Neural progenitor cell (in vitro differentiated cells): ENCODE measurements around the gene BCAS1. TPM values are rescaled to one million over a fixed set of nuclear protein-coding genes. Genes with fewer than 3 reads are reported as not detected.

Experiments used
- DNase-seq: peaks from one replicate; pipeline ENCODE4 v3.0.0-alpha.2; 2016; ENCODE audit warnings: low spot score
- H2AFZ ChIP-seq: fragments of 200-600 bp; sonication (generic); replicated peaks from 2 replicates; pipeline ENCODE4 v1.6.1; 2016; ENCODE audit warnings: antibody characterized with exemption
- H3F3A ChIP-seq: fragments of 200-600 bp; sonication (generic); 2 replicates; pipeline ENCODE4 v1.6.1; 2016; ENCODE audit warnings: antibody characterized with exemption, low read depth
- H3K27ac ChIP-seq: fragments of 200-600 bp; sonication (generic); 2 replicates; pipeline ENCODE4 v1.5.1; 2016; ENCODE audit warnings: mild to moderate bottlenecking
- H3K27me3 ChIP-seq: fragments of 200-600 bp; sonication (generic); 2 replicates; pipeline ENCODE4 v1.6.1; 2016; ENCODE audit warnings: mild to moderate bottlenecking, moderate library complexity
- H3K36me3 ChIP-seq: fragments of 200-600 bp; sonication (generic); 2 replicates; pipeline ENCODE4 v1.5.1; 2016
- H3K4me1 ChIP-seq: fragments of 200-600 bp; sonication (generic); 2 replicates; pipeline ENCODE4 v1.6.1; 2016; ENCODE audit warnings: mixed run types
- H3K4me2 ChIP-seq: fragments of 200-600 bp; sonication (generic); 2 replicates; pipeline ENCODE4 v1.6.1; 2016
- H3K4me3 ChIP-seq: fragments of 200-600 bp; sonication (generic); 2 replicates; pipeline ENCODE4 v1.5.1; 2016
- H3K79me2 ChIP-seq: fragments of 200-600 bp; sonication (generic); 2 replicates; pipeline ENCODE4 v1.6.1; 2016; ENCODE audit warnings: low read depth
- H3K9ac ChIP-seq: fragments of 200-600 bp; sonication (generic); 2 replicates; pipeline ENCODE4 v1.6.1; 2016
- H3K9me3 ChIP-seq: fragments of 200-600 bp; sonication (generic); 2 replicates; pipeline ENCODE4 v1.5.1; 2016; ENCODE audit warnings: low read depth
- H4K20me1 ChIP-seq: fragments of 200-600 bp; sonication (generic); 2 replicates; pipeline ENCODE4 v1.6.1; 2016; ENCODE audit warnings: low read depth
- H3K27ac Mint-ChIP-seq: 3 replicates; pipeline ENCODE4 v1.8.0; 2021; ENCODE audit warnings: mixed read lengths
- H3K27me3 Mint-ChIP-seq: 2 replicates; pipeline ENCODE4 v1.8.0; 2022; ENCODE audit warnings: low read depth, mild to moderate bottlenecking, inconsistent platforms, moderate library complexity, mixed read lengths; ENCODE audit not compliant: insufficient read depth
- H3K36me3 Mint-ChIP-seq: 3 replicates; pipeline ENCODE4 v1.8.0; 2021; ENCODE audit warnings: mixed read lengths
- H3K4me1 Mint-ChIP-seq: 3 replicates; pipeline ENCODE4 v1.8.0; 2021; ENCODE audit warnings: mixed read lengths
- H3K4me3 Mint-ChIP-seq: 3 replicates; pipeline ENCODE4 v1.8.0; 2021; ENCODE audit warnings: mild to moderate bottlenecking, moderate library complexity, mixed read lengths
- H3K9me3 Mint-ChIP-seq: 3 replicates; pipeline ENCODE4 v1.8.0; 2020; ENCODE audit warnings: mixed read lengths
- CTCF ChIP-seq: fragments of 200-600 bp; sonication (generic); IDR thresholded peaks from 2 replicates; pipeline ENCODE4 v1.5.1; 2017; ENCODE audit warnings: antibody characterized with exemption, mild to moderate bottlenecking
- EZH2 ChIP-seq: fragments of 200-600 bp; sonication (generic); IDR thresholded peaks from 2 replicates; pipeline ENCODE4 v1.6.1; 2017; ENCODE audit warnings: antibody characterized with exemption, mild to moderate bottlenecking, moderate library complexity
- EZH2phosphoT487 ChIP-seq: fragments of 200-600 bp; sonication (generic); IDR thresholded peaks from 2 replicates; pipeline ENCODE4 v1.6.1; 2017; ENCODE audit warnings: antibody characterized with exemption
- total RNA-seq: library from RNA; depleted of rRNA; stranded (reverse); fragments of >200 nt; gene quantifications from 2 replicates; pipeline ENCODE4 v1.2.3, GENCODE V29; 2015; ENCODE audit warnings: low replicate concordance

The BCAS1 gene
- total RNA-seq, 1 donor from 2014 or later: not detected

- Mint-ChIP-seq H3K4me3 (no peak overlapping the region), H3K9me3 (peaks cover 2% of the 10 kb centered on the region), H3K4me1 (peaks cover 20% of the 10 kb centered on the region), H3K27ac (no peak overlapping the region), H3K36me3 (no peaks in the 10 kb centered on the region), H3K27me3 (peaks cover 5% of the 10 kb centered on the region)
- no peak for TF ChIP-seq EZH2
- Histone ChIP-seq H4K20me1 (no peaks in the 10 kb centered on the region), H3K27me3 (no peaks in the 10 kb centered on the region), H3F3A (peaks cover 2% of the 10 kb centered on the region), H3K36me3 (no peaks in the 10 kb centered on the region), H2AFZ (no peak overlapping the region), H3K4me1 (peaks cover 20% of the 10 kb centered on the region), H3K4me3 (no peak overlapping the region), H3K9me3 (no peaks in the 10 kb centered on the region), H3K27ac (no peak overlapping the region), H3K79me2 (no peaks in the 10 kb centered on the region), H3K4me2 (no peak overlapping the region), H3K9ac (no peak overlapping the region)
- no peak for DNase-seq
These were observed 165.2 kb downstream of the BCAS1 start for GRCh38 chr20:53905019-53905819.

GRCh38 chr20:53904261-53904660 lies 166.1 kb downstream of the BCAS1 start:
- no peaks in the 10 kb centered on the region for H3K36me3 Mint-ChIP-seq
- no peak overlapping the region for H3K27ac ChIP-seq
- H3K9ac ChIP-seq: no peak overlapping the region
- no peaks in the 10 kb centered on the region for H4K20me1 ChIP-seq
- peaks cover 5% of the 10 kb centered on the region for H3K27me3 Mint-ChIP-seq
- no peak overlapping the region for H3K4me3 ChIP-seq
- no peaks in the 10 kb centered on the region for H3K9me3 ChIP-seq
- no peaks in the 10 kb centered on the region for H3K79me2 ChIP-seq
- no peak overlapping the region for H2AFZ ChIP-seq
- H3K4me2 ChIP-seq: no peak overlapping the region
- H3K9me3 Mint-ChIP-seq: peaks cover 2% of the 10 kb centered on the region
- TF ChIP-seq EZH2 (no peak), CTCF (no peak), EZH2phosphoT487 (no peak)
- no peaks in the 10 kb centered on the region for H3K27me3 ChIP-seq
- H3K4me3 Mint-ChIP-seq: no peak overlapping the region
- H3K4me1 Mint-ChIP-seq: peaks cover 24% of the 10 kb centered on the region
- DNase-seq: no peak
- H3F3A ChIP-seq: peaks cover 12% of the 10 kb centered on the region
- no peaks in the 10 kb centered on the region for H3K36me3 ChIP-seq
- H3K4me1 ChIP-seq: peaks cover 29% of the 10 kb centered on the region
- no peak overlapping the region for H3K27ac Mint-ChIP-seq

GRCh38 chr20:53903652-53903987 lies 166.8 kb downstream of the BCAS1 start:
- Mint-ChIP-seq H3K27me3 (peaks cover 5% of the 10 kb centered on the region), H3K27ac (no peak overlapping the region), H3K36me3 (no peaks in the 10 kb centered on the region), H3K4me1 (peaks cover 31% of the 10 kb centered on the region), H3K4me3 (no peak overlapping the region), H3K9me3 (peaks cover 2% of the 10 kb centered on the region)
- Histone ChIP-seq H3K79me2 (no peaks in the 10 kb centered on the region), H3K27ac (no peak overlapping the region), H3K9ac (no peak overlapping the region), H3K36me3 (no peaks in the 10 kb centered on the region), H3K4me2 (no peak overlapping the region), H3K9me3 (no peaks in the 10 kb centered on the region), H3F3A (peaks cover 18% of the 10 kb centered on the region), H3K4me3 (no peak overlapping the region), H2AFZ (no peak overlapping the region), H3K4me1 (peaks cover 36% of the 10 kb centered on the region), H3K27me3 (no peaks in the 10 kb centered on the region), H4K20me1 (no peaks in the 10 kb centered on the region)
- DNase-seq: no peak
- no peak for TF ChIP-seq CTCF
- no peak for TF ChIP-seq EZH2
- no peak for TF ChIP-seq EZH2phosphoT487

- Histone ChIP-seq H4K20me1 (no peaks in the 10 kb centered on the region), H3F3A (peaks cover 24% of the 10 kb centered on the region), H3K27me3 (no peaks in the 10 kb centered on the region), H3K9me3 (no peaks in the 10 kb centered on the region), H3K4me2 (no peak overlapping the region), H3K9ac (no peak overlapping the region), H3K36me3 (no peaks in the 10 kb centered on the region), H2AFZ (no peak overlapping the region), H3K27ac (no peak overlapping the region), H3K79me2 (no peaks in the 10 kb centered on the region), H3K4me1 (peaks cover 41% of the 10 kb centered on the region), H3K4me3 (no peak overlapping the region)
- Mint-ChIP-seq H3K9me3 (peaks cover under 1% of the 10 kb centered on the region), H3K27ac (no peak overlapping the region), H3K4me3 (no peak overlapping the region), H3K27me3 (peaks cover 7% of the 10 kb centered on the region), H3K36me3 (no peaks in the 10 kb centered on the region), H3K4me1 (peaks cover 36% of the 10 kb centered on the region)
- DNase-seq: no peak
- no peak for TF ChIP-seq EZH2phosphoT487
- TF ChIP-seq EZH2: no peak
- TF ChIP-seq CTCF: no peak
These were observed 167.3 kb downstream of the BCAS1 start for GRCh38 chr20:53902968-53903651.
